ENCODE data around the gene ATXN1. TPM values are rescaled to one million over a fixed set of nuclear protein-coding genes. Genes with fewer than 3 reads are reported as not detected.

The ATXN1 gene
- total and polyA plus RNA-seq, 2 experiments from 2014 or later: 4.8 to 9.1 TPM

DNA sequence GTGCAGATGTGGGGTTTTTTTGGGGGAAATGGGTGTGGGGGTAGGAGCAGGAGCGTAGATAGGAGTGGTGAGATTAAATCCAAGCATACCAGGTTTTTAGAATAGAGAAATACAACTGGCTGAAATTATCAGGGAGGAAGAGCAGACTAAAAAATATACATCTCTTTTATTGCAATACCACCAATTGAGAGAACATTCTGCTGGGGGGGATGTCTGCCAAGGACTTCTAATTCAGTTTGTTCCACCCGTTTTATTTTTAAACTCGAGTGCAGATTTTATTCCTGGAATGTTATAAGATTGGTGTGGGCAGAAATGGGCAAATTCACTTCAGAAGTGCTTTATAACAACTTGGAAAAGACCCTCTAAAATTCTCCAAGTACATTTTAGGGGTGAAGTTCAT is 330.2 kb downstream of the ATXN1 start (continued):
- TF ChIP-seq, protein P1, sequence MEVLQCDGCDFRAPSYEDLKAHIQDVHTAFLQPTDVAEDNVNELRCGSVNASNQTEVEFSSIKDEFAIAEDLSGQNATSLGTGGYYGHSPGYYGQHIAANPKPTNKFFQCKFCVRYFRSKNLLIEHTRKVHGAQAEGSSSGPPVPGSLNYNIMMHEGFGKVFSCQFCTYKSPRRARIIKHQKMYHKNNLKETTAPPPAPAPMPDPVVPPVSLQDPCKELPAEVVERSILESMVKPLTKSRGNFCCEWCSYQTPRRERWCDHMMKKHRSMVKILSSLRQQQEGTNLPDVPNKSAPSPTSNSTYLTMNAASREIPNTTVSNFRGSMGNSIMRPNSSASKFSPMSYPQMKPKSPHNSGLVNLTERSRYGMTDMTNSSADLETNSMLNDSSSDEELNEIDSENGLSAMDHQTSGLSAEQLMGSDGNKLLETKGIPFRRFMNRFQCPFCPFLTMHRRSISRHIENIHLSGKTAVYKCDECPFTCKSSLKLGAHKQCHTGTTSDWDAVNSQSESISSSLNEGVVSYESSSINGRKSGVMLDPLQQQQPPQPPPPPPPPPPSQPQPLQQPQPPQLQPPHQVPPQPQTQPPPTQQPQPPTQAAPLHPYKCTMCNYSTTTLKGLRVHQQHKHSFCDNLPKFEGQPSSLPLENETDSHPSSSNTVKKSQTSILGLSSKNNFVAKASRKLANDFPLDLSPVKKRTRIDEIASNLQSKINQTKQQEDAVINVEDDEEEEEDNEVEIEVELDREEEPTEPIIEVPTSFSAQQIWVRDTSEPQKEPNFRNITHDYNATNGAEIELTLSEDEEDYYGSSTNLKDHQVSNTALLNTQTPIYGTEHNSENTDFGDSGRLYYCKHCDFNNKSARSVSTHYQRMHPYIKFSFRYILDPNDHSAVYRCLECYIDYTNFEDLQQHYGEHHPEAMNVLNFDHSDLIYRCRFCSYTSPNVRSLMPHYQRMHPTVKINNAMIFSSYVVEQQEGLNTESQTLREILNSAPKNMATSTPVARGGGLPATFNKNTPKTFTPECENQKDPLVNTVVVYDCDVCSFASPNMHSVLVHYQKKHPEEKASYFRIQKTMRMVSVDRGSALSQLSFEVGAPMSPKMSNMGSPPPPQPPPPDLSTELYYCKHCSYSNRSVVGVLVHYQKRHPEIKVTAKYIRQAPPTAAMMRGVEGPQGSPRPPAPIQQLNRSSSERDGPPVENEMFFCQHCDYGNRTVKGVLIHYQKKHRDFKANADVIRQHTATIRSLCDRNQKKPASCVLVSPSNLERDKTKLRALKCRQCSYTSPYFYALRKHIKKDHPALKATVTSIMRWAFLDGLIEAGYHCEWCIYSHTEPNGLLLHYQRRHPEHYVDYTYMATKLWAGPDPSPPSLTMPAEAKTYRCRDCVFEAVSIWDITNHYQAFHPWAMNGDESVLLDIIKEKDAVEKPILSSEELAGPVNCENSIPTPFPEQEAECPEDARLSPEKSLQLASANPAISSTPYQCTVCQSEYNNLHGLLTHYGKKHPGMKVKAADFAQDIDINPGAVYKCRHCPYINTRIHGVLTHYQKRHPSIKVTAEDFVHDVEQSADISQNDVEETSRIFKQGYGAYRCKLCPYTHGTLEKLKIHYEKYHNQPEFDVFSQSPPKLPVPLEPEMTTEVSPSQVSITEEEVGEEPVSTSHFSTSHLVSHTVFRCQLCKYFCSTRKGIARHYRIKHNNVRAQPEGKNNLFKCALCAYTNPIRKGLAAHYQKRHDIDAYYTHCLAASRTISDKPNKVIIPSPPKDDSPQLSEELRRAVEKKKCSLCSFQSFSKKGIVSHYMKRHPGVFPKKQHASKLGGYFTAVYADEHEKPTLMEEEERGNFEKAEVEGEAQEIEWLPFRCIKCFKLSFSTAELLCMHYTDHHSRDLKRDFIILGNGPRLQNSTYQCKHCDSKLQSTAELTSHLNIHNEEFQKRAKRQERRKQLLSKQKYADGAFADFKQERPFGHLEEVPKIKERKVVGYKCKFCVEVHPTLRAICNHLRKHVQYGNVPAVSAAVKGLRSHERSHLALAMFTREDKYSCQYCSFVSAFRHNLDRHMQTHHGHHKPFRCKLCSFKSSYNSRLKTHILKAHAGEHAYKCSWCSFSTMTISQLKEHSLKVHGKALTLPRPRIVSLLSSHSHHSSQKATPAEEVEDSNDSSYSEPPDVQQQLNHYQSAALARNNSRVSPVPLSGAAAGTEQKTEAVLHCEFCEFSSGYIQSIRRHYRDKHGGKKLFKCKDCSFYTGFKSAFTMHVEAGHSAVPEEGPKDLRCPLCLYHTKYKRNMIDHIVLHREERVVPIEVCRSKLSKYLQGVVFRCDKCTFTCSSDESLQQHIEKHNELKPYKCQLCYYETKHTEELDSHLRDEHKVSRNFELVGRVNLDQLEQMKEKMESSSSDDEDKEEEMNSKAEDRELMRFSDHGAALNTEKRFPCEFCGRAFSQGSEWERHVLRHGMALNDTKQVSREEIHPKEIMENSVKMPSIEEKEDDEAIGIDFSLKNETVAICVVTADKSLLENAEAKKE (CRISPR knock-in tag; IDR thresholded peaks at IDR 0.05): no peak
- no peak for TF ChIP-seq ZNF114 (CRISPR knock-in tag; IDR thresholded peaks at IDR 0.05)

DNA sequence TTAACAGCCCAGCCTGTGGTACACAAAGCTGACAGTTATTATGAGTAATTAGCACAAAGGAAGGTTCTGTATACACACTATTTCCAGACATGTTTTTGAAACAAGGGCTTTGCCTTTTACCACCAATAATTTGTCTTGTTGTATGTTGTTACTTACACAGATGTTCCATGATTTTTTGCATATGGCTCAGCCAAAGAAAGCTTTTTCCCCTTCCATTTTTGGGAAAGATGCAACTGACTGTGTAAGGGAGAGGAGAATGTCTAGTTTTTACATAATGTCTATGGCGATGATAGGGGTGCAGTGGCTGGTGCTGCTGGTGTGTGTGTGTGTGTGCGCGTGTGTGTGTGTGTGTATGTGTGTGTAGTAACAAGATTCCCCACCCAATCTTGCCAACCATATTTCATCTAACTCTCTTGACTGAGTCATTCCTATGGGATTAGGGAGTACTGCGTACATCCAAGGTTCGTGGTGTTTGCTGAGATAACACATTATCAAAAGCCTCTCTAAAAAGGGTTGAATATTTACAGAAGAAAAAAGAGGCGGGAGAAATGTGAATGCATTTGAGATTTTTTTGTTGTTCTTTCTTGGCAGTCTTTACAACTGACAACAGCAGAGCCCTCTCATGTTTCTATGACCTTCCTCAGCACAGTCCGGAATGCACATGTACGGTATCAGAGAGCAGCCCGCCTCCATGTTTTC is 330.7 kb downstream of the ATXN1 start:
- Histone ChIP-seq H3K4me3 (no peak overlapping the region), H3K9me2 (ENCODE audit: insufficient read depth) (no peaks in the 10 kb centered on the region; the same call in 1 of the 2 replicates), H3F3A (replicated peaks; ENCODE audit: low read depth) (no peaks in the 10 kb centered on the region), H3K36me3 (ENCODE audit: insufficient read depth) (no peaks in the 10 kb centered on the region), H2AFZ (no peak overlapping the region), H4K20me1 (replicated peaks; ENCODE audit: insufficient read depth) (no peaks in the 10 kb centered on the region), H3K27me3 (ENCODE audit: insufficient read depth) (no peaks in the 10 kb centered on the region), H3K4me1 (ENCODE audit: insufficient read depth) (no peaks in the 10 kb centered on the region), H3K79me2 (replicated peaks; ENCODE audit: insufficient read depth) (no peaks in the 10 kb centered on the region), H3K4me2 (no peak overlapping the region), H3K27ac (ENCODE audit: low read depth) (no peak overlapping the region)
- TF ChIP-seq ZNF114 (CRISPR knock-in tag; IDR thresholded peaks at IDR 0.05) (no peak), EZH2 (IDR thresholded peaks at IDR 0.05; ENCODE audit: low read depth, unreplicated experiment) (no peak), STAT1 (IDR thresholded peaks at IDR 0.05; ENCODE audit: unreplicated experiment) (no peak), POLR2AphosphoS5 (IDR thresholded peaks at IDR 0.05; ENCODE audit: low read depth) (no peak)
- TF ChIP-seq, protein P2, sequence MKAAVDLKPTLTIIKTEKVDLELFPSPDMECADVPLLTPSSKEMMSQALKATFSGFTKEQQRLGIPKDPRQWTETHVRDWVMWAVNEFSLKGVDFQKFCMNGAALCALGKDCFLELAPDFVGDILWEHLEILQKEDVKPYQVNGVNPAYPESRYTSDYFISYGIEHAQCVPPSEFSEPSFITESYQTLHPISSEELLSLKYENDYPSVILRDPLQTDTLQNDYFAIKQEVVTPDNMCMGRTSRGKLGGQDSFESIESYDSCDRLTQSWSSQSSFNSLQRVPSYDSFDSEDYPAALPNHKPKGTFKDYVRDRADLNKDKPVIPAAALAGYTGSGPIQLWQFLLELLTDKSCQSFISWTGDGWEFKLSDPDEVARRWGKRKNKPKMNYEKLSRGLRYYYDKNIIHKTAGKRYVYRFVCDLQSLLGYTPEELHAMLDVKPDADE (IDR thresholded peaks at IDR 0.05): no peak
- TF ChIP-seq, protein P3, sequence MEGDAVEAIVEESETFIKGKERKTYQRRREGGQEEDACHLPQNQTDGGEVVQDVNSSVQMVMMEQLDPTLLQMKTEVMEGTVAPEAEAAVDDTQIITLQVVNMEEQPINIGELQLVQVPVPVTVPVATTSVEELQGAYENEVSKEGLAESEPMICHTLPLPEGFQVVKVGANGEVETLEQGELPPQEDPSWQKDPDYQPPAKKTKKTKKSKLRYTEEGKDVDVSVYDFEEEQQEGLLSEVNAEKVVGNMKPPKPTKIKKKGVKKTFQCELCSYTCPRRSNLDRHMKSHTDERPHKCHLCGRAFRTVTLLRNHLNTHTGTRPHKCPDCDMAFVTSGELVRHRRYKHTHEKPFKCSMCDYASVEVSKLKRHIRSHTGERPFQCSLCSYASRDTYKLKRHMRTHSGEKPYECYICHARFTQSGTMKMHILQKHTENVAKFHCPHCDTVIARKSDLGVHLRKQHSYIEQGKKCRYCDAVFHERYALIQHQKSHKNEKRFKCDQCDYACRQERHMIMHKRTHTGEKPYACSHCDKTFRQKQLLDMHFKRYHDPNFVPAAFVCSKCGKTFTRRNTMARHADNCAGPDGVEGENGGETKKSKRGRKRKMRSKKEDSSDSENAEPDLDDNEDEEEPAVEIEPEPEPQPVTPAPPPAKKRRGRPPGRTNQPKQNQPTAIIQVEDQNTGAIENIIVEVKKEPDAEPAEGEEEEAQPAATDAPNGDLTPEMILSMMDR (conservative IDR thresholded peaks at IDR 0.05; ENCODE audit: low read depth in 2 of 2): no peak
- Mint-ChIP-seq H3K27me3 (ENCODE audit: insufficient read depth, low read depth, poor library complexity) (peaks cover 5% of the 10 kb centered on the region), H3K4me1 (peaks cover 8% of the 10 kb centered on the region), H3K36me3 (ENCODE audit: low read depth) (no peaks in the 10 kb centered on the region), H3K4me3 (no peak overlapping the region), H3K27ac (no peak overlapping the region), H3K9me3 (no peaks in the 10 kb centered on the region)
- DNase-seq (ENCODE audit: low spot score) (no peak), ATAC-seq (no peak)

Measured in GM23338 (cell line).